Stimulated activated naive CD8-positive, alpha-beta T cell treated with anti-CD3 and anti-CD28 coated beads, Interleukin-15, Interleukin-2, amounts not matched to agents 100 U/mL and 50 U/mL, for 24 hours (primary cell): ENCODE results near the gene GLRX3.

ENCODE experiments used
- ATAC-seq: fragments of 150-1000 bp; cut with Tn5 transposase; one replicate; pipeline ENCODE4 v1.10.0; 2021
- DNase-seq: peaks from one replicate; pipeline ENCODE4 v3.0.0; 2021

The GLRX3 gene

DNA sequence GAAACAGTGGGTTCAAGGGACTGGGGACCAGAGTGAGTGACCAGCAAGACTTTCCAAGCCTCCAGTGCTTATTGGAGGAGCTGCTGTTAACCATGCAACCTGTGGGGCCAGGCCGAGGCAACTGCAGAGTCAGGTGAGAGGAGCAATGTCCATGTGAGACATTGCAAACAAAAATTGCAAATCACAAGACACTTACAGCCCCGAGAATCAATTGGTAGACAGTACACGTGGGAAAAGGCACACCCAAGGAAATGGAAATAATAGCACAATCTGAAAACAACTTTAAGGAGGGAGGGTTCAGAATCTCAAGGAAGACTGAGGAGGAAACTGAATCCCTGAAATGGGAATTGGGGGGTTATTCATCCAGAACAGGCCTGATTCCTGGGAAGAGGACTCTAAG lies 72.6 kb downstream of the GLRX3 start:
- DNase-seq (no peak), ATAC-seq (no peak)

DNA sequence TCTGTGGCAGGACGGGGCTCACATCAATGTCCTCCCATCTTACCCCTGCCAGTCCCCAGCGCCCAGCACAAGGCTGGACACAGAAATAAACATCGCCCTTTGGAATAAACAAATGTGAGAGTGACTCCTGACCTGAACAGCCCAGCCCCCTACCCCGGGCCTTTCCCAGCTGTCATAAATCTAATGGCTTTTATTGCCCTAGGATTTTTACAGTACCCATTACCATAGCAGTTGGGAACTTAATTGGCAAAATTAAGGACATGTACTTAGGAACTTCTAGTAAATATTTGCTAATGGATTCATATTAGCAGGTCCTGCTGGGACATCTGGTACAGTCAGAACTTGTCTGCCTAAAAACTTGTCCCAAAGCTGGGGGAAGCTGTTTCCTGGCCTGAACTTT lies 76.6 kb downstream of the GLRX3 start:
- no peak for ATAC-seq

DNA sequence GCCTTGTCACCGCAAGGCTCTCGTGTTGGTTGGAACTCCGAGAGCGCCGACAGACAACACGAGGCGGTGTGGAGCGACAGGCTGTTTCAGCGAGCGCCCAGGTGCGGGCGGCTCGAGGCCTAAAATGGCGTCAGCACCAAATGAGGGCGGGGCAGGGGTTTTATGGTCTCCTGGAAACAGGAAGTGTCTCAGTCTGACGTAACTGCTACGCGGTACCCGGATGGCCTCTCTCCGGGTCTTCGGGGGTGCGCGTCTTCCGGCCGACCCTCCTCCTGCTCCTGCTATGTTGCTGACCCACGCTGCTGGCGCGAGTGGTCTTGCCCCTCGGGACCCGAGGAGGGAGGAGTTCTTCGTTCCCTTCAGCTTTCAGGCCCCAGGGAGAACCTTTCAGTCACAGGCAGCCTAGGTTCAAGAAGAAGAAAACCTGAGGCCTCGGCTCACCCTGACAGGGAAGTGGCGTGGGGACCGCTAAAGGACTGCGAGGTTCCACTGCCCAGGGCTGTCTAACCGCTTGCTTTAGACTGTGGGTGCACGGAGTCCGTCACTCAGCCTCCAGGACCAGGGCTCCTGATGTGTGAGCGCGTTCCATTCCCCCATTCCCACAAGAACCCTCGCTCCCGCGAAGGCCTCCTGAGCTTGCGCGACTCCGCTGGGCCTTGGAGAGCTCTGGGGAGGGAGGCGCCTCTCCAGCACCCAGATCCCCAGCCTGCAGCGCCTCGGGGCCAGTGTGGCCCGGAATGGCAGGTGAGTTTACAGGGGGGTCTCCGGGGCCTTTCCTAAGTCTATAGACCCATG lies 77.3 kb downstream of the GLRX3 start:
- DNase-seq (no peak), ATAC-seq (no peak)

More for the DNA sequence above, 76.6 kb downstream of the GLRX3 start:
- no peak for DNase-seq

DNA sequence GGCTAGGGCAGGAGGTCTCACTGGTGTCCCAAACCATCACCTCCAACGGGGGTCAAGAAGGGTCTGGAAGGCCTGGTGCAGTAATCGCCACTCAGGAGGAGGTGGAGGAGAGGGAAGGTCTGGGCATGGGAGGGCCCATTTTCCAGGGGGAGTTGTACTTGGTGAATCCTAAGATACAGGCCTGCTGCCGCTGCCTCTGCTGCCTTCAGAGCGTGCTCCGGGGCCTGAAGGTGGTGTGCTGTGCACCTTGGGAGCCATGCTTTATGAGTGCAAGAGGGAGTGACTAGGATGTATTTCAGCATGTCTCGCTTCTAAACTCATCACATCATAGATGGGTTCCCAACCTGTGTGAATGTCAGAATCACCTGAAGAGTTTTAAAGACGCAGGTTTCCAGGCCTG lies 78.2 kb downstream of the GLRX3 start:
- DNase-seq, result no peak
- ATAC-seq, result peak; percentile 5

DNA sequence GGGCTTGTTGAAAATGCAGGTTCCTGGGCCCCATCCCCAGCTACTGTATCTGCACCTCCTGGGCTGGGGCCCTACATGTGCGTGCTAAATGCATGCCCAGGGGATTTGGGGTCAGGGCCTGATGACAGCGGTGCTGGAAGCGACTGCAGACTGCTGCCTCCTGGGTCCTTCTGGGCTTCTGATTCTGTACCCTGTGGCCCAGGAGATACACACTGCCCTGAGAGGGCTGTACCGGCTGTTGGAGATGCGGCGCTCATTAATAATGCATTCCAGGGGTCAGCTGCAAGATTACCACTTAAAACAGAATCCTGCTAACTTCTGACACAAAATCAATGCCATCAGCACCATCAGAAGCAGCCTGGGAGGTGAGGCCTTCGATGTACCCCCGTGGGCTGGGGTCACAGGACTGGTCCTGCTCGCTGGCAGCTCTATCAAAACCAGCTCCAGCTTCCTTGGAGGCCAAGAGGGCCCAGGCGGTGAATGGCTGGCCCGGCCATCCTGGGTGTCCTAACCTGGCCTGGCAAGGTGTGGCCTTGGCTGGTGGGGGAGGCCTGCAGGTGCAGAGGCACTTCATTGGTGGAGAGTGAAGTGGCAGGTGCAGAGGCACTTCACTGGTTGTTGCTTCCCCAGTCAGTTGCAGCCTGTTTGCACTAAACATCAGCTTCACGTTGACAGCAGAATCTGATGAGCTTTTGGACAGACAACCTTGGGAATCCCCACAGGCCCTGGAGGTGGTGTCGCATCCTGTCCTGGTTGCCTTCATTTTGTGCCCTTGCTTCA lies 79.2 kb downstream of the GLRX3 start:
- ATAC-seq (no peak), DNase-seq (no peak)

DNA sequence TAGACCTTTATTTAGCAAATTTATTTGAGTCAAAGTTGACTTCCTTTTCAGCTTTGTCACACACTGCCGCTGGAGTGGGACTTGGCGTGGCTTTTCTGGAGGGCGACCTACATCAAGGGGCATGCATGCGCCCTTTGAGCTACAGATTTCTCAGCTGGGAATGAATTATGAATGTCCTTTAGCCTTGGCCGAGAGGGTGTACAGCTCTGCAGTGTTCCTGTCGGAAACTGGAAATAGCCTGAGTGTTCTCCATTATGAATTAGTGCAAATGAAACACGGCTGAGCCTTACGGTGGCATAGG lies 79.7 kb downstream of the GLRX3 start:
- no peak for DNase-seq
- no peak for ATAC-seq

DNA sequence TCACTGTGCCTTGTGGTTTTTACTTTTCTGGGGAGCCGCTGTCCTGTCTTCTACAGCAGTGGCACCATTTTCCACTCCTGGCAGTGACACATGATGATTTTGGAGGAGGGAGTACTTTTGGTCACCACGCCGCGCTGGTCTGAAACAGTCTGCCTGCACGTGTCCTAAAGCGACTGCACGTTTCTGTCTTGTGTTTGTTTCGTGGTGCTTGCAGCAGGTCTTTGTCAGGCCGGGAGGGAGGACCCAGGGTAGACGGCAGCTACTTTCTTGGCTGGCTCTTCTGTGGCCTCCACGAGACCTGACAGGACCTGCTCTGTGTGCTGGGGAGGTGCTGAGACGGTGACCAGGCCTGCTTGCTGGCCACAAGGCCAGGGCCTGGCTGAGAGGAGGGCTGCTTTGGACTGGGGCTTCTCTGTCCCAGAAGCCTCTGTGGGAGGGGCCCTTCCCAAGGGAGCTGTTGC lies 82.0 kb downstream of the GLRX3 start:
- ATAC-seq (no peak), DNase-seq (no peak)

DNA sequence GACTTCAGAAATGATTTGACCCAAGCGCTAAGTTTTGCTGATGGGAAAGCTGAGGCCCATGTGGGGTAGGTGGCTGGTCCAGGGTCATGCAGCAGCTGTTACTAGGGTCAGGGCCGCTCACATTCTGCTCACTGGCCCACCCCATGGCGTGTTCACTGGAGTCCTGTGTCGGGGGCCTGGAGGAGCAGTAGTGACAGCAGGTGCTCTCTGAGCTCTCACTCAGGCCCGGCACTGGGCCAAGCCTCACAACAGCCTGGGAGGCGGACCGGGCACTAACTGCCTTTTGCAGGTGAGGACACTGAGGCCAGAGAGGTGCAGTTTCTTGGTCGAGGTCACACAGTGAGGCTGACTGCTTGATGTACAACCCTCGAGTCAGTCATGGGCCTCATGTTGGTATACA lies 82.7 kb downstream of the GLRX3 start:
- DNase-seq (no peak), ATAC-seq (no peak)

DNA sequence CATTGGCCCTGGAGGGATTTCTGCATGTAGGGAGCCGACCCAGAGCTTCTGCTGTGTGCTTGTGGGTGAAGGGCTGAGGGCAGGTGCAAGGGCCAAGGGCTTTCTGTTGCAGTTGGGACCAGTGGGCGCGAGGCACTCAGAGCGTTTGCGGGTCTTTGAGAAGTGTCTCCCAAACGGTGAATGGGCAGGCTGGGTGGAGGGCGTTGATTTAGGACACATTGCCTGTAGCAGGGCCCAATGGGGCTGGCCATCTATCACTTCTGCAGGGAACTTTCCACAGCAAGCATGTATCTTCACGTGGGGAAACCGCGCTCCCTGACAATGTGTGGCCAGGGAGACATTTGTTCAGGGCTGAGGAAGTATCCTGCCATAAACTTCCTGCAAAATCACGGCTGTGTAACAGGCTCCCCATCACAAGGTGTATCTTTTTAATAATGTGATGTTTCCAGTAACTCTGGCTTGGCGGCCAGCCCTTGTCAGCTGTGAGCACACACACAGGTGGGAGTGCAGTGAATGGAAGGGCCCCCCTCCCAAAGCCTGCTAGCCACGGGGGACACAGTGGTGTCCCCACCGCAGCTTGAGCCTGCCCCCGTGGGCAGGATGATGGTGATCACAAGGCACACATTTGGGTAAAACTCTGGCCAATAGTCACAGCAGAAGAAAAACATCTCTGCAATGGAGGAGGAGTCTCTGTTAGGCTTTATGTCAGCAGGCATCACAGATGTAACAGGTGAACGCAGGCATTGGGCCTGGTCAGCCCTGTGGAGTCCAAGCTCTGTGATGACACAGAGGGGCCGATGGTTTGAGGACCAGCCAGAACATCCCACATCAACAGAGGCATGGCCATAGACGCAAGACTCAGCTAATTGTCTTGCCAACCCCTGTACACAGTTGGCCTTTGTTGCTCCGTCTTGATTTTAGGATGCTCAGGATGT lies 84.3 kb downstream of the GLRX3 start:
- ATAC-seq (no peak), DNase-seq (no peak)

DNA sequence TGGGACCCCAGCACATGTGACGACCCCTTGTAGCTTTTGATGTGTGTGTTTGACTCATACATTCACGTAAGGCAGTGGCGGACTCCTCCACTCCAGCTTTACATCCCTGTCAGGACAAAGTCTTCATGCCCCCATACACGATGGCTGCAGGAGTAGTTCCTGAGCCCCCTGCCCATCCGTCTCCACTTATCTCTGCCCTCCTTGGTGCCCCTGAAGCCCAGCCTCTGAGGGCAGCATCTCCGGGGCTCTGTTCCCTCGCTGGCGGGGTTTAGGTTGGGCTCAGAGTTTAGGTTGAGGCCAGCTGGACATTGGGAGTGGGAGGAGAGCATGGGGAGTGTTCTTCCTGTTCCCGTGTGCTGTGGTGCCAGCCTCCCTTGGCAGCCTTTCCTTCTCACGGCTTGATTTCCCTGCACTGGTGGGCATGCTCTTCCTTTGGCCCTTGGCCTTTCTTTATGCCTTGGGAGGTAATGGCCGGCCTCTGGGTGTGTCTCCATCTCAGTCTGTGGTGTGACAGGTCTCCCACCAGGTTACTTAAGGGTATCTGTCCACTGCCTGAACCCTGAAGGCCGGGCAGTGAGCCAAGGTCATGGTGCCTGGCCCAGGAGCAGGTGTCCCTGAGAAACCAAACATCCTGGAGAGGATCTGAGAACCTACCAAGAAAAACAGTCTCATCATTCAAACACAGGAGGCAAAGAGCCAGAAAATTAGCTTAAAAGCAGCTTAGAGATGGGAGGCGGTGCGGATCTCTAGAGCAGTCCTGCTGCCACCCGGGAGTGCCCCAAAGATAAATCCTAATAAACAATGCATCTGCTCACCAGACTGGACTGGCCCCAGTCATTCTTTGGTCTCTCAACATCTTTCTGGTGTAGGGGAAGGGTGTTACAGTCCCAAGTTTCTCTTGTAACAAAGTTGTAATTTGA lies 85.5 kb downstream of the GLRX3 start:
- DNase-seq (no peak), ATAC-seq (no peak)

DNA sequence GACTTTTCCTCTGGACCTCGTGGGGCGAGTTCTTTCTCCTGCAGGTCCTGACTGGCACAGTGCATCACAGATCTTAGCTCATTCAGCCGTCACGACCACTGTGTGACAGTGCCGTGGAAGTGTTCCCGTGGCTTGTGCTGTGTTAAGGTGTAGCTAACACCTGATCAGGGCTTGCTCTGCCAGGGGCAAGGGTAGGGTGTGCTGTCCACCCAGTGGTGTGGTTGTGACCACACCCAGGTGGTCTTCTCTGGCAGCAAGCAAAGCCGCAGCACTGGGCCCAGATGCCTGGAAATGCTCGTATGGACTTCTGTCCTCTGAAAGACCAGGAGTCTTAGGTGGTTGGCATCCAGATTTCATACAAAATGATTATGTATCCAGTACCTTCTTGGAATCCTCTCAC lies 86.2 kb downstream of the GLRX3 start:
- DNase-seq (no peak), ATAC-seq (no peak)

DNA sequence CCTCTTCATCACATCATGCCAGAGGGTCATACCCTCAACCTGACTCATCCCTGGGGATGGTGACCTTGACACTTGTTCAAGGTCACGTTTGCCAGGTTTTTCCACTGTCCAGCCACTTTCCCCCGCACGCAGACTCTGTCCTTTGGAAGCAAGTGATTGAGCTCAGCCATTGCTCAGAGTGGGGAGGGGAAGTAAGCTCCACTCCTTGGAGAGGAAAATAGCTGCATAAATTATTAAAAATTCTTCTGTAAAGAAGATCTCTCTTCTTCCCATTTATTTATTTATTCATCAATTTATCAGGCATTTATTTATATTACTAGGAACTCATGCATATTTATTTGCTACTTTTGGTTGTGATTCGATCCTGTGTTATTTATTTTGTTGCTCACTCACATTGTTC lies 88.0 kb downstream of the GLRX3 start:
- ATAC-seq (no peak), DNase-seq (no peak)

DNA sequence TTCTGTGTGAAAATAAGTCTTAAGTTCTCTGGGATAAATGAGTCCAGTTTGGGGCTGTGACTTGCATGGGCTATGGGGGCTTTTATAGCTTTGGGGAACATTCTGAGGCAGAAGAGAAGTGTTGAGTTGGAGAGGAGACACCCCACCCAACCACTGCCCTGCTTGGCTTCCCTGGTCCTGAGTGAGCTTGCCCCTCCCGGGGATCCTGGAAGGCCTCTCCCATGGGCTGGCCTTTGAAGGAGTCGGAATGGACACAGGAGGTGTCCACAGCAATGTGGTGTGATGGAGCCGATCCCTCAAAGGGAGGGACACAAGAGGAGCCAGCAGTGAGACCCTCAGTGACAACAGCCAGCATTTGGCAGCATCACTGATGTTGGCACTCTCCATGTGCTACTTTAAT lies 89.8 kb downstream of the GLRX3 start:
- ATAC-seq, result no peak
- no peak for DNase-seq

DNA sequence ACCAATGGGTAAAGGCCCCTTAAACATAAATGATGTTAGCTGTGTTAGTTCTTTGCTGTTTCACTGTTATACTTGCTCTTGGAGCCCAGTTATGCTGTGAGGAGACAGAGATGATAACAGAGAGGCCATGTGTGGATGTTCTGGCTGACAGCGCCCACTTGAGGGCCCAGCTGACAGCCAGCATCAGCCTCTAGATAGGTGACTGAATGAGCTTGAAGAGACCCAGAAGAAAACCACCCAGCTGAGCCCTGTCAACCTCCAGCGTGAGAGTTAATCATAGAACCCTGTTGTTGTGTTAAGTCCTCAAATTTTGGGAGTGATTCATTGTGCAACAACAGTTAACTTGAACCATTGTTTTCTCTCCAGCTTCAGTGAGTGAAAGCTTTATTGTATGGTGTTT lies 91.7 kb downstream of the GLRX3 start:
- DNase-seq (no peak), ATAC-seq (no peak)
